K562 (cell line): ENCODE measurements around the gene FGGY.

ENCODE experiments used
- HDAC2 ChIP-seq: fragments of 450-650 bp; IDR thresholded peaks from 2 replicates; pipeline ENCODE4 v1.6.1; 2016; ENCODE audit warnings: mild to moderate bottlenecking
- HDAC6 ChIP-seq: IDR thresholded peaks from 2 replicates; pipeline ENCODE4 v1.6.1; 2012; ENCODE audit warnings: low read depth, mild to moderate bottlenecking, control low read depth, inconsistent platforms, low read length, moderate library complexity
- JUND ChIP-seq, 2 experiments: IDR thresholded peaks; 2 replicates in 1 of 2; 3 replicates in 1 of 2; pipeline ENCODE4 v1.6.1; 2011; ENCODE audit warnings: borderline replicate concordance in 2 of 2, low read depth in 2 of 2, low read length in 2 of 2, improper control_type of control experiment in 1 of 2, missing biosample characterization in 1 of 2, missing genetic modification characterization in 1 of 2, missing genetic modification reagents in 1 of 2
- POLR2A ChIP-seq: fragments of 450-650 bp; conservative IDR thresholded peaks from 2 replicates; pipeline ENCODE4 v1.6.1; 2016
- RFX1 ChIP-seq: fragments of 450-650 bp; IDR thresholded peaks from 2 replicates; pipeline ENCODE4 v1.6.1; 2016; ENCODE audit warnings: mild to moderate bottlenecking, moderate library complexity
- SETDB1 ChIP-seq: IDR thresholded peaks from one replicate; pipeline ENCODE4 v1.6.1; 2012; ENCODE audit warnings: low read length, control low read depth, inconsistent platforms
- SMC3 ChIP-seq: conservative IDR thresholded peaks from 2 replicates; pipeline ENCODE4 v1.6.1; 2011; ENCODE audit warnings: low read depth, low read length, improper control_type of control experiment; ENCODE audit not compliant: insufficient read depth
- THAP7 ChIP-seq: fragments of 250-450 bp; sonication (Bioruptor Pico); IDR thresholded peaks from 2 replicates; pipeline ENCODE4 v1.5.0; 2021
- ZBTB11 ChIP-seq, 3 experiments: fragments of 200-800 bp in 1 of 3; fragments of 250-450 bp in 1 of 3; fragments of 450-650 bp in 1 of 3; sonication (Bioruptor Pico) in 1 of 3; sonication (Bioruptor generic) in 1 of 3; formaldehyde crosslinking in 1 of 3; IDR thresholded peaks; 2 replicates each; pipeline versions ENCODE4 v1.6.1 to v1.8.0; 2016 to 2022; ENCODE audit warnings: mild to moderate bottlenecking in 2 of 3, missing genetic modification characterization in 2 of 3, missing compliant biosample characterization in 1 of 3, moderate library complexity in 1 of 3
- ZNF589 ChIP-seq: fragments of 200-800 bp; sonication (Bioruptor generic); IDR thresholded peaks from 2 replicates; pipeline ENCODE4 v1.6.1; 2016; ENCODE audit warnings: low read depth, missing genetic modification characterization, missing compliant biosample characterization
- ZNF707 ChIP-seq: fragments of 250-450 bp; sonication (Bioruptor Pico); conservative IDR thresholded peaks from 2 replicates; pipeline ENCODE4 v1.8.0; 2022; ENCODE audit warnings: inconsistent platforms, mild to moderate bottlenecking, moderate library complexity
- TF ChIP-seq, protein P1 (sequence below), 2 experiments: fragments of 450-650 bp; formaldehyde crosslinking in 1 of 2; IDR thresholded peaks; 2 replicates each; pipeline versions ENCODE4 v1.4.0 to v1.6.1; 2014 to 2020; ENCODE audit warnings: mild to moderate bottlenecking in 2 of 2, borderline replicate concordance in 1 of 2, low read depth in 1 of 2
- TF ChIP-seq, protein P2 (sequence below), 3 experiments: IDR thresholded peaks in 2 of 3; conservative IDR thresholded peaks in 1 of 3; 2 replicates each; pipeline ENCODE4 v1.5.1; 2011 to 2012; ENCODE audit warnings: low read length in 3 of 3, mild to moderate bottlenecking in 3 of 3, control low read depth in 2 of 3, improper control_type of control experiment in 1 of 3, inconsistent platforms in 1 of 3, low read depth in 1 of 3, mixed read lengths in 1 of 3, moderate library complexity in 1 of 3; ENCODE audit not compliant: insufficient read depth in 2 of 3
- TF ChIP-seq, protein P3 (sequence below): conservative IDR thresholded peaks from 2 replicates; pipeline ENCODE4 v1.6.1; 2011; ENCODE audit warnings: low read depth, mild to moderate bottlenecking, low read length; ENCODE audit not compliant: control insufficient read depth

GRCh38 chr1:59263111-59263510 is 33.8 kb upstream of the FGGY start:
- TF ChIP-seq THAP7 (CRISPR knock-in tag) (no peak), SETDB1 (no peak), ZNF707 (CRISPR knock-in tag) (no peak), HDAC6 (no peak), ZBTB11 (CRISPR knock-in tag; IDR thresholded peaks at IDR 0.05) (no peak), HDAC2 (no peak), JUND (IDR thresholded peaks at IDR 0.05; ENCODE audit: borderline replicate concordance, low read depth, low read length) (no peak), JUND (tag; IDR thresholded peaks at IDR 0.05; ENCODE audit: borderline replicate concordance, low read depth, low read length) (no peak), ZNF589 (CRISPR knock-in tag) (no peak), SMC3 (no peak), POLR2A (no peak), RFX1 (no peak)
- TF ChIP-seq, protein P1, sequence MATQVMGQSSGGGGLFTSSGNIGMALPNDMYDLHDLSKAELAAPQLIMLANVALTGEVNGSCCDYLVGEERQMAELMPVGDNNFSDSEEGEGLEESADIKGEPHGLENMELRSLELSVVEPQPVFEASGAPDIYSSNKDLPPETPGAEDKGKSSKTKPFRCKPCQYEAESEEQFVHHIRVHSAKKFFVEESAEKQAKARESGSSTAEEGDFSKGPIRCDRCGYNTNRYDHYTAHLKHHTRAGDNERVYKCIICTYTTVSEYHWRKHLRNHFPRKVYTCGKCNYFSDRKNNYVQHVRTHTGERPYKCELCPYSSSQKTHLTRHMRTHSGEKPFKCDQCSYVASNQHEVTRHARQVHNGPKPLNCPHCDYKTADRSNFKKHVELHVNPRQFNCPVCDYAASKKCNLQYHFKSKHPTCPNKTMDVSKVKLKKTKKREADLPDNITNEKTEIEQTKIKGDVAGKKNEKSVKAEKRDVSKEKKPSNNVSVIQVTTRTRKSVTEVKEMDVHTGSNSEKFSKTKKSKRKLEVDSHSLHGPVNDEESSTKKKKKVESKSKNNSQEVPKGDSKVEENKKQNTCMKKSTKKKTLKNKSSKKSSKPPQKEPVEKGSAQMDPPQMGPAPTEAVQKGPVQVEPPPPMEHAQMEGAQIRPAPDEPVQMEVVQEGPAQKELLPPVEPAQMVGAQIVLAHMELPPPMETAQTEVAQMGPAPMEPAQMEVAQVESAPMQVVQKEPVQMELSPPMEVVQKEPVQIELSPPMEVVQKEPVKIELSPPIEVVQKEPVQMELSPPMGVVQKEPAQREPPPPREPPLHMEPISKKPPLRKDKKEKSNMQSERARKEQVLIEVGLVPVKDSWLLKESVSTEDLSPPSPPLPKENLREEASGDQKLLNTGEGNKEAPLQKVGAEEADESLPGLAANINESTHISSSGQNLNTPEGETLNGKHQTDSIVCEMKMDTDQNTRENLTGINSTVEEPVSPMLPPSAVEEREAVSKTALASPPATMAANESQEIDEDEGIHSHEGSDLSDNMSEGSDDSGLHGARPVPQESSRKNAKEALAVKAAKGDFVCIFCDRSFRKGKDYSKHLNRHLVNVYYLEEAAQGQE (IDR thresholded peaks at IDR 0.05; ENCODE audit: borderline replicate concordance): no peak
- TF ChIP-seq, protein P1 (CRISPR knock-in tag; IDR thresholded peaks at IDR 0.05; ENCODE audit: low read depth): no peak
- TF ChIP-seq, protein P2, sequence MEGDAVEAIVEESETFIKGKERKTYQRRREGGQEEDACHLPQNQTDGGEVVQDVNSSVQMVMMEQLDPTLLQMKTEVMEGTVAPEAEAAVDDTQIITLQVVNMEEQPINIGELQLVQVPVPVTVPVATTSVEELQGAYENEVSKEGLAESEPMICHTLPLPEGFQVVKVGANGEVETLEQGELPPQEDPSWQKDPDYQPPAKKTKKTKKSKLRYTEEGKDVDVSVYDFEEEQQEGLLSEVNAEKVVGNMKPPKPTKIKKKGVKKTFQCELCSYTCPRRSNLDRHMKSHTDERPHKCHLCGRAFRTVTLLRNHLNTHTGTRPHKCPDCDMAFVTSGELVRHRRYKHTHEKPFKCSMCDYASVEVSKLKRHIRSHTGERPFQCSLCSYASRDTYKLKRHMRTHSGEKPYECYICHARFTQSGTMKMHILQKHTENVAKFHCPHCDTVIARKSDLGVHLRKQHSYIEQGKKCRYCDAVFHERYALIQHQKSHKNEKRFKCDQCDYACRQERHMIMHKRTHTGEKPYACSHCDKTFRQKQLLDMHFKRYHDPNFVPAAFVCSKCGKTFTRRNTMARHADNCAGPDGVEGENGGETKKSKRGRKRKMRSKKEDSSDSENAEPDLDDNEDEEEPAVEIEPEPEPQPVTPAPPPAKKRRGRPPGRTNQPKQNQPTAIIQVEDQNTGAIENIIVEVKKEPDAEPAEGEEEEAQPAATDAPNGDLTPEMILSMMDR (IDR thresholded peaks at IDR 0.05 in 2 of 3, conservative IDR thresholded peaks at IDR 0.05 in 1 of 3; ENCODE audit: insufficient read depth in 2 of 3, low read depth in 1 of 3, low read length in 3 of 3): no peak
- TF ChIP-seq, protein P3, sequence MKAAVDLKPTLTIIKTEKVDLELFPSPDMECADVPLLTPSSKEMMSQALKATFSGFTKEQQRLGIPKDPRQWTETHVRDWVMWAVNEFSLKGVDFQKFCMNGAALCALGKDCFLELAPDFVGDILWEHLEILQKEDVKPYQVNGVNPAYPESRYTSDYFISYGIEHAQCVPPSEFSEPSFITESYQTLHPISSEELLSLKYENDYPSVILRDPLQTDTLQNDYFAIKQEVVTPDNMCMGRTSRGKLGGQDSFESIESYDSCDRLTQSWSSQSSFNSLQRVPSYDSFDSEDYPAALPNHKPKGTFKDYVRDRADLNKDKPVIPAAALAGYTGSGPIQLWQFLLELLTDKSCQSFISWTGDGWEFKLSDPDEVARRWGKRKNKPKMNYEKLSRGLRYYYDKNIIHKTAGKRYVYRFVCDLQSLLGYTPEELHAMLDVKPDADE: no peak
